Loucy (cell line): Measurements from ENCODE around the gene LRRC38.
A peak's percentile ranks its signal among the peaks of the same experiment; 100 is the strongest.

Source experiments
- H2AFZ ChIP-seq: fragments of 200-600 bp; sonication (generic); 2 replicates; pipeline ENCODE4 v1.6.0; 2016; ENCODE audit warnings: antibody characterized with exemption, mild to moderate bottlenecking, low read length, moderate library complexity
- H3F3A ChIP-seq: fragments of 200-600 bp; 2 replicates; pipeline ENCODE4 v1.6.0; 2016; ENCODE audit warnings: antibody characterized with exemption, low read depth, mild to moderate bottlenecking
- H3K27me3 ChIP-seq: fragments of 200-600 bp; sonication (generic); 2 replicates; pipeline ENCODE4 v1.6.1; 2014; ENCODE audit warnings: low read length, mild to moderate bottlenecking; ENCODE audit not compliant: insufficient read depth, poor library complexity, severe bottlenecking
- H3K36me3 ChIP-seq: fragments of 200-600 bp; sonication (generic); 2 replicates; pipeline ENCODE4 v1.6.1; 2016; ENCODE audit warnings: low read length; ENCODE audit not compliant: insufficient read depth
- H3K4me1 ChIP-seq: fragments of 200-600 bp; sonication (generic); 2 replicates; pipeline ENCODE4 v1.5.1; 2014; ENCODE audit warnings: low read length, mild to moderate bottlenecking; ENCODE audit not compliant: insufficient read depth, poor library complexity, severe bottlenecking
- H3K4me2 ChIP-seq: fragments of 200-600 bp; sonication (generic); 2 replicates; pipeline ENCODE4 v1.6.0; 2014; ENCODE audit warnings: antibody characterized with exemption, low read length, low read depth, mild to moderate bottlenecking; ENCODE audit not compliant: poor library complexity, severe bottlenecking
- H3K4me3 ChIP-seq: fragments of 200-600 bp; sonication (generic); 2 replicates; pipeline ENCODE4 v1.5.1; 2014; ENCODE audit warnings: low read length, mild to moderate bottlenecking, mixed read lengths; ENCODE audit not compliant: poor library complexity, severe bottlenecking
- H3K79me2 ChIP-seq: fragments of 200-600 bp; sonication (generic); 2 replicates; pipeline ENCODE4 v1.6.1; 2014; ENCODE audit warnings: low read length; ENCODE audit not compliant: insufficient read depth
- H3K9ac ChIP-seq: fragments of 200-600 bp; sonication (generic); 2 replicates; pipeline ENCODE4 v1.6.0; 2014; ENCODE audit warnings: mild to moderate bottlenecking, low read depth, low read length, moderate library complexity; ENCODE audit not compliant: poor library complexity, severe bottlenecking
- H3K9me2 ChIP-seq: fragments of 200-600 bp; sonication (generic); replicated peaks from 2 replicates; pipeline ENCODE4 v1.6.1; 2016; ENCODE audit warnings: low read depth, low read length, mixed read lengths
- H3K9me3 ChIP-seq: fragments of 200-600 bp; sonication (generic); 2 replicates; pipeline ENCODE4 v1.6.1; 2014; ENCODE audit warnings: mild to moderate bottlenecking, antibody characterized with exemption, low read length, low read depth; ENCODE audit not compliant: insufficient read depth
- H4K20me1 ChIP-seq: fragments of 200-600 bp; sonication (generic); 2 replicates; pipeline ENCODE4 v1.6.0; 2014; ENCODE audit warnings: antibody characterized with exemption, low read length, mild to moderate bottlenecking; ENCODE audit not compliant: insufficient read depth, poor library complexity, severe bottlenecking
- CTCF ChIP-seq: fragments of 200-600 bp; sonication (generic); conservative IDR thresholded peaks from 2 replicates; pipeline ENCODE4 v1.5.1; 2014; ENCODE audit warnings: mild to moderate bottlenecking, antibody characterized with exemption, low read length
- EZH2phosphoT487 ChIP-seq: fragments of 200-600 bp; IDR thresholded peaks from 2 replicates; pipeline ENCODE4 v1.6.1; 2018; ENCODE audit warnings: antibody characterized with exemption, mild to moderate bottlenecking, moderate library complexity, borderline replicate concordance

Gene LRRC38

DNA sequence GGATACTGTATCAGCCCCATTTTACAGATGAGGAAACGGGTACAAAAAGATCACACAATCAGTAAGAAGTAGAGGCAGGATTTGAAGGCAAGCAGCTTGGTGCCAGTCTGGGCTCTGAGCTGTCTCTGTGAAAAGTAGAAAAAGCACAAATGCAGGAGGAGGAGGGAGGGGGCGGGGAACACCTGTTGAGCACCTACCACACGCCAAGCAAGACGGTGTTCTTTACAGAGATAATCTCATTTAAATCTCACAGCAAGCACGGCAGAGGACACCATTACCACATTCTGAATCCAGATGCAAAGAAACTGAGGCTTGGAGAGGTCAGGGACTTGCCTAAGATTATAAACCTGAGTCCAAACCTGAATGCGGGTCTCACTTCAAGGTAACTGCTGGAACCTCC lies 3.3 kb downstream of the LRRC38 start:
- H3K27me3 ChIP-seq: peaks cover 12% of the 10 kb centered on the region
- TF ChIP-seq EZH2phosphoT487 (no peak), CTCF (no peak)
- H3K9me2 ChIP-seq: no peaks in the 10 kb centered on the region
- no peak overlapping the region for H3K9ac ChIP-seq
- H3K4me1 ChIP-seq: peaks cover 17% of the 10 kb centered on the region
- no peaks in the 10 kb centered on the region for H4K20me1 ChIP-seq
- no peak overlapping the region for H3K4me3 ChIP-seq
- H2AFZ ChIP-seq: no peak overlapping the region
- no peaks in the 10 kb centered on the region for H3F3A ChIP-seq
- H3K36me3 ChIP-seq: no peaks in the 10 kb centered on the region
- peak overlapping the region; percentile 0 for H3K4me2 ChIP-seq
- no peaks in the 10 kb centered on the region for H3K9me3 ChIP-seq
- no peaks in the 10 kb centered on the region for H3K79me2 ChIP-seq

- H3K9ac ChIP-seq: peak overlapping the region; percentile 8
- TF ChIP-seq CTCF (no peak), EZH2phosphoT487 (no peak)
- no peaks in the 10 kb centered on the region for H4K20me1 ChIP-seq
- no peak overlapping the region for H2AFZ ChIP-seq
- no peaks in the 10 kb centered on the region for H3K79me2 ChIP-seq
- H3F3A ChIP-seq: no peaks in the 10 kb centered on the region
- peak overlapping the region; percentile 23 for H3K4me3 ChIP-seq
- H3K9me2 ChIP-seq: no peaks in the 10 kb centered on the region
- peaks cover 40% of the 10 kb centered on the region for H3K4me1 ChIP-seq
- peak overlapping the region; percentile 22 for H3K4me2 ChIP-seq
- no peaks in the 10 kb centered on the region for H3K36me3 ChIP-seq
- no peaks in the 10 kb centered on the region for H3K9me3 ChIP-seq
- H3K27me3 ChIP-seq: no peaks in the 10 kb centered on the region
Measured at GRCh38 chr1:13507075-13507474, 6.7 kb downstream of the LRRC38 start.

GRCh38 chr1:13505020-13505419 lies 8.8 kb downstream of the LRRC38 start:
- TF ChIP-seq EZH2phosphoT487: no peak
- H3K79me2 ChIP-seq: no peaks in the 10 kb centered on the region
- no peaks in the 10 kb centered on the region for H3K27me3 ChIP-seq

DNA sequence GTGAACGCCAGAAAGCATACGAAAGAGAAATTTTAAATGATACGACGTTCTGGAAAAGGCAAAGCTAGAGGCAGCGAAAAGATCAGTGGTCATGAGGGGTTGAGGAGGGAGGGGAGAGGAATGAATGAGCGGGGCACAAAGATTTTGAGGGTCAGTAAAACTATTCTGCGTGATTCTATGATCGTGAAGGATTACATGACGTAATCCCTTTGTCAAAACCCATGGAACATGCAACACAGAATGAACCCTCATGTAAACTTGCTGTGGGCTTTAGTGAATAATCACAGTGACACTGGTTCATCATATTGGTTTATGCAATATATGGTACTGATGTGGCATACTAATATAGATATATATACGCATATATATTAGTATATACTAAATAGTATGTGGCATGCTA lies 13.0 kb downstream of the LRRC38 start:
- Histone ChIP-seq H4K20me1 (no peaks in the 10 kb centered on the region), H2AFZ (no peak overlapping the region)

More at GRCh38 chr1:13505020-13505419, 8.8 kb downstream of the LRRC38 start:
- no peaks in the 10 kb centered on the region for H4K20me1 ChIP-seq
- no peak overlapping the region for H3K4me3 ChIP-seq
- no peak overlapping the region for H2AFZ ChIP-seq
- no peaks in the 10 kb centered on the region for H3F3A ChIP-seq
- peaks cover 48% of the 10 kb centered on the region for H3K4me1 ChIP-seq
- no peaks in the 10 kb centered on the region for H3K9me2 ChIP-seq
- H3K9me3 ChIP-seq: no peaks in the 10 kb centered on the region
- no peak overlapping the region for H3K4me2 ChIP-seq
- H3K9ac ChIP-seq: no peak overlapping the region
- H3K36me3 ChIP-seq: no peaks in the 10 kb centered on the region

More for the DNA sequence above, 13.0 kb downstream of the LRRC38 start:
- peaks cover 76% of the 10 kb centered on the region for H3K4me1 ChIP-seq
- no peak for TF ChIP-seq EZH2phosphoT487
- no peak for TF ChIP-seq CTCF
- H3K4me3 ChIP-seq: no peak overlapping the region
- no peak overlapping the region for H3K4me2 ChIP-seq
- no peaks in the 10 kb centered on the region for H3K27me3 ChIP-seq
- H3K9me2 ChIP-seq: no peaks in the 10 kb centered on the region
- H3F3A ChIP-seq: peaks cover 3% of the 10 kb centered on the region; the same call in 1 of the 2 replicates
- no peak overlapping the region for H3K9ac ChIP-seq
- H3K36me3 ChIP-seq: no peaks in the 10 kb centered on the region
- no peaks in the 10 kb centered on the region for H3K79me2 ChIP-seq
- no peaks in the 10 kb centered on the region for H3K9me3 ChIP-seq
